Hepatocyte (in vitro differentiated cells): ENCODE results near the gene RBM47.

Experiments used
- EZH2 ChIP-seq: fragments of 200-600 bp; sonication (generic); IDR thresholded peaks from 2 replicates; pipeline ENCODE4 v1.6.1; 2016; ENCODE audit warnings: antibody characterized with exemption, mild to moderate bottlenecking, borderline replicate concordance
- TF ChIP-seq, protein P1 (sequence below): fragments of 200-600 bp; sonication (generic); IDR thresholded peaks from 2 replicates; pipeline ENCODE4 v1.5.1; 2016; ENCODE audit warnings: antibody characterized with exemption, mild to moderate bottlenecking; ENCODE audit not compliant: poor library complexity

DNA sequence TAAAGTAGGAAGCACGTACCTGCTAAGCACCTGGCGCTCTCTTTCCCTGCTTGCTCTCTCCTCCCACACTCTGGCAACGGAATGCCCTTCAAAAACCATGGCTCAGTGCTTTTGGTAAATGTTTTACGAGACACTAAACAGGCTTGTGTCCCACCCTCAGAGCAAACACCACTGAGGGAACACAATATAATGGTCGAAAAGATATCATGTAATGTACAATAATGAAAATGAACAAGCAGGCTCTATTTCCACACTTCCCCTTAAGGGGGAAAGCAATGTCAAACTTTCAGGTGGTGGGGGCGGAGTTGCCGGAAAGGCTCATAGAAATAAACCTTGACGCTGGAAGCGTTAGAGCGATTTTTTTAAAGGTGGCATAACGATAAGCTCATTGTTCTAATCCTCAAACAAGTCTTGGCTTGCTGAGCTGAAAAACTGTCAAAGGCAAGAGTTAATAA is 115.1 kb downstream of the RBM47 start:
- TF ChIP-seq, protein P1, sequence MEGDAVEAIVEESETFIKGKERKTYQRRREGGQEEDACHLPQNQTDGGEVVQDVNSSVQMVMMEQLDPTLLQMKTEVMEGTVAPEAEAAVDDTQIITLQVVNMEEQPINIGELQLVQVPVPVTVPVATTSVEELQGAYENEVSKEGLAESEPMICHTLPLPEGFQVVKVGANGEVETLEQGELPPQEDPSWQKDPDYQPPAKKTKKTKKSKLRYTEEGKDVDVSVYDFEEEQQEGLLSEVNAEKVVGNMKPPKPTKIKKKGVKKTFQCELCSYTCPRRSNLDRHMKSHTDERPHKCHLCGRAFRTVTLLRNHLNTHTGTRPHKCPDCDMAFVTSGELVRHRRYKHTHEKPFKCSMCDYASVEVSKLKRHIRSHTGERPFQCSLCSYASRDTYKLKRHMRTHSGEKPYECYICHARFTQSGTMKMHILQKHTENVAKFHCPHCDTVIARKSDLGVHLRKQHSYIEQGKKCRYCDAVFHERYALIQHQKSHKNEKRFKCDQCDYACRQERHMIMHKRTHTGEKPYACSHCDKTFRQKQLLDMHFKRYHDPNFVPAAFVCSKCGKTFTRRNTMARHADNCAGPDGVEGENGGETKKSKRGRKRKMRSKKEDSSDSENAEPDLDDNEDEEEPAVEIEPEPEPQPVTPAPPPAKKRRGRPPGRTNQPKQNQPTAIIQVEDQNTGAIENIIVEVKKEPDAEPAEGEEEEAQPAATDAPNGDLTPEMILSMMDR = no peak
- TF ChIP-seq EZH2 = no peak
